DOHH2 (cell line): ENCODE data around the gene GCAT.

ENCODE experiments used
- H3F3A ChIP-seq: fragments of 200-600 bp; sonication (generic), shearing (Covaris generic); 2 replicates; pipeline ENCODE4 v1.6.0; 2016; ENCODE audit warnings: antibody characterized with exemption, mild to moderate bottlenecking; ENCODE audit not compliant: control insufficient read depth, insufficient read depth
- H3K27ac ChIP-seq: fragments of 200-600 bp; sonication (generic); 2 replicates; pipeline ENCODE4 v1.5.1; 2014; ENCODE audit warnings: low read depth, mild to moderate bottlenecking, low read length, moderate library complexity
- H3K27me3 ChIP-seq: fragments of 200-600 bp; sonication (generic); 2 replicates; pipeline ENCODE4 v1.6.1; 2014; ENCODE audit warnings: mild to moderate bottlenecking, low read length, mixed read lengths; ENCODE audit not compliant: control insufficient read depth
- H3K36me3 ChIP-seq: fragments of 200-600 bp; sonication (generic); 2 replicates; pipeline ENCODE4 v1.6.1; 2014; ENCODE audit warnings: mild to moderate bottlenecking, low read length, moderate library complexity, mixed read lengths; ENCODE audit not compliant: control insufficient read depth
- H3K4me1 ChIP-seq: fragments of 200-600 bp; sonication (generic); 2 replicates; pipeline ENCODE4 v1.6.1; 2014; ENCODE audit warnings: mild to moderate bottlenecking, low read length, mixed read lengths; ENCODE audit not compliant: control insufficient read depth
- H3K4me2 ChIP-seq: fragments of 200-600 bp; sonication (generic); 2 replicates; pipeline ENCODE4 v1.6.0; 2014; ENCODE audit warnings: mild to moderate bottlenecking, low read length, moderate library complexity
- H3K4me3 ChIP-seq: fragments of 200-600 bp; sonication (generic); 2 replicates; pipeline ENCODE4 v1.5.1; 2014; ENCODE audit warnings: mild to moderate bottlenecking, low read length, mixed read lengths
- H3K79me2 ChIP-seq: fragments of 200-600 bp; sonication (generic); 2 replicates; pipeline ENCODE4 v1.6.1; 2014; ENCODE audit warnings: mild to moderate bottlenecking, low read length, mixed read lengths; ENCODE audit not compliant: control insufficient read depth
- H3K9me2 ChIP-seq: fragments of 200-600 bp; sonication (generic); replicated peaks from 2 replicates; pipeline ENCODE4 v1.6.1; 2014; ENCODE audit warnings: mild to moderate bottlenecking, low read length, mixed read lengths; ENCODE audit not compliant: control insufficient read depth
- H3K9me3 ChIP-seq: fragments of 200-600 bp; sonication (generic); 2 replicates; pipeline ENCODE4 v1.6.1; 2014; ENCODE audit warnings: antibody characterized with exemption, low read length, mixed read lengths; ENCODE audit not compliant: control insufficient read depth, insufficient read depth
- H4K20me1 ChIP-seq: fragments of 200-600 bp; sonication (generic); 2 replicates; pipeline ENCODE4 v1.6.0; 2014; ENCODE audit warnings: low read depth, mild to moderate bottlenecking, antibody characterized with exemption, low read length, moderate library complexity; ENCODE audit not compliant: control insufficient read depth, insufficient read depth
- CTCF ChIP-seq: fragments of 200-600 bp; sonication (generic); IDR thresholded peaks from one replicate; pipeline ENCODE4 v1.5.1; 2014; ENCODE audit warnings: antibody characterized with exemption, mild to moderate bottlenecking, low read depth, low read length; ENCODE audit not compliant: poor library complexity, severe bottlenecking
- EZH2phosphoT487 ChIP-seq: fragments of 200-600 bp; sonication (generic); IDR thresholded peaks from 2 replicates; pipeline ENCODE4 v1.6.1; 2017; ENCODE audit warnings: borderline replicate concordance, mild to moderate bottlenecking, antibody characterized with exemption, low read length, moderate library complexity, mixed read lengths

The GCAT gene

GRCh38 chr22:37782340-37783168 lies 25.2 kb upstream of the GCAT start:
- H3K4me3 ChIP-seq = no peak overlapping the region
- H3K9me2 ChIP-seq = no peaks in the 10 kb centered on the region
- H3F3A ChIP-seq = no peaks in the 10 kb centered on the region
- no peaks in the 10 kb centered on the region for H3K36me3 ChIP-seq
- no peaks in the 10 kb centered on the region for H3K27me3 ChIP-seq
- no peak for TF ChIP-seq EZH2phosphoT487
- no peak for TF ChIP-seq CTCF
- H3K79me2 ChIP-seq = no peaks in the 10 kb centered on the region
- H3K27ac ChIP-seq = no peak overlapping the region
- no peak overlapping the region for H3K4me2 ChIP-seq
- peaks cover 15% of the 10 kb centered on the region for H3K4me1 ChIP-seq
- no peaks in the 10 kb centered on the region for H4K20me1 ChIP-seq
- H3K9me3 ChIP-seq = no peaks in the 10 kb centered on the region

DNA sequence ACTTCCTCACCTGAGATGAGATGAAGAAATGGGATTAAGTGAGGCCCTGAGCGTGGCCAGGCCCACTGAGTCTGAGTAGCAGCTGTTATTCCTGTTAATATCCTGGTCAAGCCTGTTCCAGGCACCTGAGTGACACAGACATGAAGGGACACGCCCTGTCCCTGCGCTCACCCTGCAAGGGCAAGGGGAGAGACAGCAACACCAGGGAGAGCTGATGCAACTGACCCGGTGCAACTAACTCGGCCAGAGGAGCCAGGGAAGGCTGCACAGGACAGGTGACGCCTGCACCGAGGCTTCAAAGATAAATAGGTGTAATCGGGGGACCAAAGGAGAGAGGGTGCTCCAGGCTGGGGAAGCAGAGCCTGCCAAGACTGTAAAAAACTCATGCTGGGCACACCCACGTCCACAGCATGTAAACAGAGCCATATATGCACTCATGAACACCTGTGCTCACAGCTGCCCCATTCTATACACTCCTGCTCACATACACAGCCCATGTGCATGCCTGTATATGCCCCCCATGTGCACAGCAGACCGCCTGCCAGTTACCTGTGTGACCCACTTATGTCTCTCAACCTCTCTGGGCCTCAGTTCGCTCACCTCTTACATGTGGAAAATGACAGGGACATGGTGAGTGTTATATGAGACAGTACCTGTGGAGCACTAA lies 22.8 kb upstream of the GCAT start:
- no peaks in the 10 kb centered on the region for H3K36me3 ChIP-seq
- no peaks in the 10 kb centered on the region for H3K9me3 ChIP-seq
- H3K4me2 ChIP-seq = no peak overlapping the region
- no peaks in the 10 kb centered on the region for H3F3A ChIP-seq
- no peaks in the 10 kb centered on the region for H4K20me1 ChIP-seq
- TF ChIP-seq CTCF (no peak), EZH2phosphoT487 (no peak)
- H3K4me3 ChIP-seq = no peak overlapping the region
- peaks cover 15% of the 10 kb centered on the region for H3K4me1 ChIP-seq
- H3K27ac ChIP-seq = no peak overlapping the region
- H3K79me2 ChIP-seq = no peaks in the 10 kb centered on the region
- no peaks in the 10 kb centered on the region for H3K27me3 ChIP-seq
- H3K9me2 ChIP-seq = no peaks in the 10 kb centered on the region

GRCh38 chr22:37790234-37790633 lies 17.5 kb upstream of the GCAT start:
- H4K20me1 ChIP-seq = no peaks in the 10 kb centered on the region
- no peaks in the 10 kb centered on the region for H3K79me2 ChIP-seq
- H3K27me3 ChIP-seq = no peaks in the 10 kb centered on the region
- H3K4me3 ChIP-seq = no peak overlapping the region
- no peaks in the 10 kb centered on the region for H3K9me3 ChIP-seq
- TF ChIP-seq CTCF (no peak), EZH2phosphoT487 (no peak)
- H3F3A ChIP-seq = no peaks in the 10 kb centered on the region
- no peak overlapping the region for H3K4me2 ChIP-seq
- H3K36me3 ChIP-seq = no peaks in the 10 kb centered on the region
- H3K27ac ChIP-seq = no peak overlapping the region
- no peaks in the 10 kb centered on the region for H3K9me2 ChIP-seq
- H3K4me1 ChIP-seq = no peaks in the 10 kb centered on the region
